Measurements from ENCODE around the gene SH3TC2. TPM values are rescaled to one million over a fixed set of nuclear protein-coding genes. Genes with fewer than 3 reads are reported as not detected.

SH3TC2 gene
- total RNA-seq, 6 experiments from 2014 or later = 9.3 to 12.9 (median 10.7) TPM

GRCh38 chr5:148963664-148964063, 99.2 kb downstream of the SH3TC2 start:
- no peaks in the 10 kb centered on the region for H3K36me3 Mint-ChIP-seq (ENCODE audit: low read depth)
- no peak for DNase-seq
- H3K27me3 Mint-ChIP-seq (ENCODE audit: insufficient read depth) = peaks cover 2% of the 10 kb centered on the region
- no peak for TF ChIP-seq CTCF (IDR thresholded peaks at IDR 0.05)
- peak overlapping the region; percentile 80 for H3K27ac Mint-ChIP-seq
- no peaks in the 10 kb centered on the region for H3K9me3 Mint-ChIP-seq
- H3K4me3 Mint-ChIP-seq = no peak overlapping the region
- H3K4me1 Mint-ChIP-seq (ENCODE audit: low read depth) = peaks cover 71% of the 10 kb centered on the region

- no peaks in the 10 kb centered on the region for H3K36me3 Mint-ChIP-seq (ENCODE audit: low read depth)
- no peak overlapping the region for H3K27ac Mint-ChIP-seq
Observed at GRCh38 chr5:148962761-148963324, 100.0 kb downstream of the SH3TC2 start.

GRCh38 chr5:148962200-148962550, 100.7 kb downstream of the SH3TC2 start:
- no peak for DNase-seq
- H3K4me1 Mint-ChIP-seq (ENCODE audit: low read depth) = peaks cover 70% of the 10 kb centered on the region
- H3K4me3 Mint-ChIP-seq = no peak overlapping the region
- peaks cover 2% of the 10 kb centered on the region for H3K27me3 Mint-ChIP-seq (ENCODE audit: insufficient read depth)
- TF ChIP-seq CTCF (IDR thresholded peaks at IDR 0.05) = no peak
- no peak overlapping the region for H3K27ac Mint-ChIP-seq
- no peaks in the 10 kb centered on the region for H3K36me3 Mint-ChIP-seq (ENCODE audit: low read depth)
- H3K9me3 Mint-ChIP-seq = no peaks in the 10 kb centered on the region

More at GRCh38 chr5:148962761-148963324, 100.0 kb downstream of the SH3TC2 start:
- Mint-ChIP-seq H3K4me3 (no peak overlapping the region), H3K27me3 (ENCODE audit: insufficient read depth) (peaks cover 2% of the 10 kb centered on the region), H3K4me1 (ENCODE audit: low read depth) (peaks cover 70% of the 10 kb centered on the region), H3K9me3 (no peaks in the 10 kb centered on the region)
- DNase-seq = no peak
- TF ChIP-seq CTCF (IDR thresholded peaks at IDR 0.05) = no peak

GRCh38 chr5:148961261-148962199, 101.3 kb downstream of the SH3TC2 start:
- peaks cover 67% of the 10 kb centered on the region for H3K4me1 Mint-ChIP-seq (ENCODE audit: low read depth)
- H3K27me3 Mint-ChIP-seq (ENCODE audit: insufficient read depth) = peaks cover 2% of the 10 kb centered on the region
- H3K9me3 Mint-ChIP-seq = no peaks in the 10 kb centered on the region
- no peak overlapping the region for H3K4me3 Mint-ChIP-seq
- H3K27ac Mint-ChIP-seq = no peak overlapping the region
- DNase-seq = no peak
- no peaks in the 10 kb centered on the region for H3K36me3 Mint-ChIP-seq (ENCODE audit: low read depth)
- TF ChIP-seq CTCF (IDR thresholded peaks at IDR 0.05) = no peak

GRCh38 chr5:148960070-148960769, 102.6 kb downstream of the SH3TC2 start:
- TF ChIP-seq CTCF (IDR thresholded peaks at IDR 0.05) = no peak
- peaks cover 54% of the 10 kb centered on the region for H3K4me1 Mint-ChIP-seq (ENCODE audit: low read depth)
- H3K27ac Mint-ChIP-seq = no peak overlapping the region
- DNase-seq = no peak
- H3K9me3 Mint-ChIP-seq = no peaks in the 10 kb centered on the region
- H3K27me3 Mint-ChIP-seq (ENCODE audit: insufficient read depth) = peaks cover 2% of the 10 kb centered on the region
- no peak overlapping the region for H3K4me3 Mint-ChIP-seq
- no peaks in the 10 kb centered on the region for H3K36me3 Mint-ChIP-seq (ENCODE audit: low read depth)

Data from HFFc6 (cell line).